Sigmoid colon (tissue), 3 donors: ENCODE data around the gene TMF1.

Experiments
- CTCF ChIP-seq, 4 experiments: fragments of 450-650 bp in 3 of 4; fragments of 200-600 bp in 1 of 4; IDR thresholded peaks; one replicate each; pipeline ENCODE4 v1.5.1; 2016 to 2019; ENCODE audit warnings: antibody characterized with exemption in 4 of 4, mild to moderate bottlenecking in 3 of 4, moderate library complexity in 2 of 4
- POLR2A ChIP-seq, 2 donors: fragments of 450-650 bp; IDR thresholded peaks; one replicate each; pipeline ENCODE4 v1.6.1; 2016; ENCODE audit warnings: antibody characterized with exemption in 2 of 2, mild to moderate bottlenecking in 2 of 2, moderate library complexity in 2 of 2

- TF ChIP-seq CTCF (IDR thresholded peaks at IDR 0.05) (no peak), POLR2A (IDR thresholded peaks at IDR 0.05) (no peak)
Measured at GRCh38 chr3:69032737-69033136, 19.4 kb downstream of the TMF1 start.
